CD14-positive monocyte (primary cell): ENCODE results near the gene SPATA9. TPM values are rescaled to one million over a fixed set of nuclear protein-coding genes. Genes with fewer than 3 reads are reported as not detected.

Experiments used
- DNase-seq, 3 donors: peaks; one replicate each; pipeline ENCODE4 v3.0.0-alpha.2; 2011 to 2022
- H2AFZ ChIP-seq: 2 replicates; pipeline ENCODE4 v1.6.0; 2012; ENCODE audit warnings: mild to moderate bottlenecking, low read depth, low read length, inconsistent platforms; ENCODE audit not compliant: insufficient read depth, poor library complexity, severe bottlenecking
- H3K27ac ChIP-seq, 2 donors: 1 replicate in 1 of 2; 2 replicates in 1 of 2; pipeline ENCODE4 v1.5.1; 2012 to 2013; ENCODE audit warnings: low read length in 2 of 2, control low read depth in 1 of 2, inconsistent platforms in 1 of 2, low read depth in 1 of 2, mild to moderate bottlenecking in 1 of 2
- H3K27me3 ChIP-seq, 2 donors: one replicate each; pipeline versions ENCODE4 v1.6.0 to v1.6.1; 2011 to 2013; ENCODE audit warnings: low read length in 2 of 2; ENCODE audit not compliant: control insufficient read depth in 2 of 2, insufficient read depth in 2 of 2
- H3K36me3 ChIP-seq, 2 donors: replicated peaks in 1 of 2; 1 replicate in 1 of 2; 2 replicates in 1 of 2; pipeline versions ENCODE4 v1.5.1 to v1.6.1; 2012 to 2013; ENCODE audit warnings: low read length in 2 of 2, control low read depth in 1 of 2, inconsistent platforms in 1 of 2, mild to moderate bottlenecking in 1 of 2; ENCODE audit not compliant: insufficient read depth in 2 of 2, control insufficient read depth in 1 of 2
- H3K4me1 ChIP-seq, 2 donors: 1 replicate in 1 of 2; 2 replicates in 1 of 2; pipeline versions ENCODE4 v1.5.1 to v1.6.1; 2012 to 2013; ENCODE audit warnings: low read length in 2 of 2, control low read depth in 1 of 2, inconsistent platforms in 1 of 2, mild to moderate bottlenecking in 1 of 2, moderate library complexity in 1 of 2; ENCODE audit not compliant: insufficient read depth in 2 of 2, control insufficient read depth in 1 of 2
- H3K4me2 ChIP-seq: replicated peaks from 2 replicates; pipeline ENCODE3; 2012; ENCODE audit warnings: low read length, moderate library complexity, mild to moderate bottlenecking; ENCODE audit not compliant: poor library complexity, severe bottlenecking; ENCODE audit errors: extremely low read depth
- H3K4me3 ChIP-seq, 3 experiments: fragments of 200-600 bp in 1 of 3; sonication (generic) in 1 of 3; replicated peaks in 1 of 3; 1 replicate in 2 of 3; 2 replicates in 1 of 3; pipeline ENCODE4 v1.5.1; 2011 to 2013; ENCODE audit warnings: low read length in 3 of 3, mild to moderate bottlenecking in 3 of 3, control low read depth in 2 of 3, low read depth in 2 of 3, inconsistent platforms in 1 of 3, moderate library complexity in 1 of 3
- H3K79me2 ChIP-seq: 2 replicates; pipeline ENCODE4 v1.6.0; 2012; ENCODE audit warnings: mild to moderate bottlenecking, control low read depth, inconsistent platforms, low read length, moderate library complexity; ENCODE audit not compliant: insufficient read depth
- H3K9ac ChIP-seq: 2 replicates; pipeline ENCODE4 v1.6.0; 2017; ENCODE audit warnings: low read length, mild to moderate bottlenecking; ENCODE audit not compliant: insufficient read depth, poor library complexity, severe bottlenecking
- H3K9me3 ChIP-seq, 2 donors: replicated peaks in 1 of 2; 1 replicate in 1 of 2; 2 replicates in 1 of 2; pipeline versions ENCODE4 v1.5.1 to v1.6.1; 2012 to 2013; ENCODE audit warnings: low read length in 2 of 2, control low read depth in 1 of 2; ENCODE audit not compliant: control insufficient read depth in 1 of 2, insufficient read depth in 1 of 2
- H4K20me1 ChIP-seq: 2 replicates; pipeline ENCODE4 v1.6.0; 2012; ENCODE audit warnings: mild to moderate bottlenecking, low read length, control low read depth, moderate library complexity; ENCODE audit not compliant: insufficient read depth
- H3K27ac Mint-ChIP-seq, 7 donors: one replicate each; pipeline ENCODE4 v1.8.0; 2020; ENCODE audit warnings: mild to moderate bottlenecking in 7 of 7, mixed read lengths in 7 of 7, moderate library complexity in 6 of 7, inconsistent platforms in 2 of 7
- H3K27me3 Mint-ChIP-seq, 3 donors: one replicate each; pipeline ENCODE4 v1.8.0; 2021 to 2022; ENCODE audit warnings: low read depth in 3 of 3, mild to moderate bottlenecking in 3 of 3, mixed read lengths in 3 of 3, moderate library complexity in 3 of 3, inconsistent platforms in 1 of 3
- H3K36me3 Mint-ChIP-seq, 2 donors: one replicate each; pipeline ENCODE4 v1.8.0; 2020; ENCODE audit warnings: mixed read lengths in 2 of 2, inconsistent platforms in 1 of 2, mild to moderate bottlenecking in 1 of 2
- H3K4me1 Mint-ChIP-seq: one replicate; pipeline ENCODE4 v1.8.0; 2020; ENCODE audit warnings: mild to moderate bottlenecking, mixed read lengths
- H3K4me3 Mint-ChIP-seq, 2 donors: one replicate each; pipeline ENCODE4 v1.8.0; 2020; ENCODE audit warnings: mild to moderate bottlenecking in 2 of 2, mixed read lengths in 2 of 2, moderate library complexity in 1 of 2
- H3K9me3 Mint-ChIP-seq, 7 donors: one replicate each; pipeline ENCODE4 v1.8.0; 2020 to 2022; ENCODE audit warnings: mixed read lengths in 7 of 7, mild to moderate bottlenecking in 6 of 7, moderate library complexity in 6 of 7, inconsistent platforms in 2 of 7
- WGBS: methylation state at CpG from one replicate; pipeline ENCODE4 v1.1.5; 2013; ENCODE audit warnings: missing lambda C conversion rate; ENCODE audit not compliant: insufficient coverage; 5-methylcytosine and 5-hydroxymethylcytosine counted together
- intact Hi-C, 2 donors: fragments of 100-400 bp; cut with micrococcal nuclease; formaldehyde crosslinking; loops; one replicate each; pipeline versions ENCODE4 v1.15.0 to v1.15.1; 2023
- polyA plus RNA-seq, 3 donors: library from polyadenylated mRNA; depleted of rRNA in 1 of 3; unstranded in 2 of 3; stranded (reverse) in 1 of 3; fragments of 300-500 nt in 2 of 3; fragments of >200 nt in 1 of 3; fragmentation: Illumina TruSeq in 2 of 3; gene quantifications; 1 replicate in 2 of 3; 2 replicates in 1 of 3; pipeline ENCODE4 v1.2.3, GENCODE V29; 2012 to 2021
- TF ChIP-seq, protein P1 (sequence below): fragments of 200-600 bp; IDR thresholded peaks from one replicate; pipeline ENCODE4 v1.8.0; 2022; ENCODE audit warnings: antibody characterized with exemption, mild to moderate bottlenecking

SPATA9 gene
- polyA plus RNA-seq, 3 donors = not detected

DNA sequence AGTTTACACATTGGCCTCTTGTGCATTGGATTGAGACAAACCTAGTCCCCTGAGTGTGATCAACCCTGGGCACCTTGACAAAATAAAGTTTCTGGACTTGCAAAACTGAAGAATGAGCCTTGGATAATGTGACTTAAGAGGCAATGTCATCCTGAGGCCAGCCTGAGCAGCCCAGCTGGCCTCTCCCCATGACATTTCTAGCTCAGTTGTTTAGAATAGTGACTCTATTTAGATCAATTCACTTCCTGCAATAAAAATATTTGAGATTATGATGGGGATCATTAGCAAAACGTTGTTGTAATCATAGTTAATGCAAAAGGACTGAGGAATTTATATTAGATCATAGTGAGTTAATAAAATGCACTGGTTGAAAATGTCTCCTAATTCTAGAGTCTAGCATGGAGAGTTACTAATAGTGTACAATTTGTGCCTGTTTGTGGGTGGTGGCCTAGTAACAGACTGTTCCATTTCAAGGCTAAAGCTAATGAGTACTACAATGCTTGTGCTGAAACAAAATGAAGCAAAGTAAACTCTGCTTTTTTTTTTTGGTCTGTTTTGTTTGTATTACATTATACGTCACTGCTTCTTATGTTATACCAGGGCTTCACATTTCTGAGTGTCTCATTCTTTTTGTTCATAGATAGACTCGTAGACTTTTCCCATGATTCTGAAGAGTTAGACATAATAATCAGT lies 37.4 kb upstream of the SPATA9 start:
- Histone ChIP-seq H4K20me1 (no peaks in the 10 kb centered on the region), H3K9ac (no peak overlapping the region), H3K9me3 (no peaks in the 10 kb centered on the region), H3K79me2 (no peaks in the 10 kb centered on the region), H3K27me3 (no peaks in the 10 kb centered on the region), H3K27ac (no peak overlapping the region), H3K4me2 (no peak overlapping the region), H3K4me3 (no peak overlapping the region), H3K4me1 (peaks cover 8 to 12% of the 10 kb centered on the region in 2 donors), H2AFZ (no peak overlapping the region), H3K36me3 (no peaks in the 10 kb centered on the region)
- intact Hi-C loops = no loop called here
- H3K4me3 Mint-ChIP-seq = no peak overlapping the region
- H3K4me1 Mint-ChIP-seq = peaks cover 12% of the 10 kb centered on the region
- WGBS = 80% methylated on average over 1 of the region's 3 CpGs
- H3K36me3 Mint-ChIP-seq = peaks cover 0 to 1% of the 10 kb centered on the region in 2 donors
- peaks cover 0 to 2% (median 0%) of the 10 kb centered on the region in 3 donors for H3K27me3 Mint-ChIP-seq
- no peak overlapping the region for H3K27ac Mint-ChIP-seq
- no peak for DNase-seq
- TF ChIP-seq, protein P1, sequence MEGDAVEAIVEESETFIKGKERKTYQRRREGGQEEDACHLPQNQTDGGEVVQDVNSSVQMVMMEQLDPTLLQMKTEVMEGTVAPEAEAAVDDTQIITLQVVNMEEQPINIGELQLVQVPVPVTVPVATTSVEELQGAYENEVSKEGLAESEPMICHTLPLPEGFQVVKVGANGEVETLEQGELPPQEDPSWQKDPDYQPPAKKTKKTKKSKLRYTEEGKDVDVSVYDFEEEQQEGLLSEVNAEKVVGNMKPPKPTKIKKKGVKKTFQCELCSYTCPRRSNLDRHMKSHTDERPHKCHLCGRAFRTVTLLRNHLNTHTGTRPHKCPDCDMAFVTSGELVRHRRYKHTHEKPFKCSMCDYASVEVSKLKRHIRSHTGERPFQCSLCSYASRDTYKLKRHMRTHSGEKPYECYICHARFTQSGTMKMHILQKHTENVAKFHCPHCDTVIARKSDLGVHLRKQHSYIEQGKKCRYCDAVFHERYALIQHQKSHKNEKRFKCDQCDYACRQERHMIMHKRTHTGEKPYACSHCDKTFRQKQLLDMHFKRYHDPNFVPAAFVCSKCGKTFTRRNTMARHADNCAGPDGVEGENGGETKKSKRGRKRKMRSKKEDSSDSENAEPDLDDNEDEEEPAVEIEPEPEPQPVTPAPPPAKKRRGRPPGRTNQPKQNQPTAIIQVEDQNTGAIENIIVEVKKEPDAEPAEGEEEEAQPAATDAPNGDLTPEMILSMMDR = no peak
- no peaks in the 10 kb centered on the region for H3K9me3 Mint-ChIP-seq

DNA sequence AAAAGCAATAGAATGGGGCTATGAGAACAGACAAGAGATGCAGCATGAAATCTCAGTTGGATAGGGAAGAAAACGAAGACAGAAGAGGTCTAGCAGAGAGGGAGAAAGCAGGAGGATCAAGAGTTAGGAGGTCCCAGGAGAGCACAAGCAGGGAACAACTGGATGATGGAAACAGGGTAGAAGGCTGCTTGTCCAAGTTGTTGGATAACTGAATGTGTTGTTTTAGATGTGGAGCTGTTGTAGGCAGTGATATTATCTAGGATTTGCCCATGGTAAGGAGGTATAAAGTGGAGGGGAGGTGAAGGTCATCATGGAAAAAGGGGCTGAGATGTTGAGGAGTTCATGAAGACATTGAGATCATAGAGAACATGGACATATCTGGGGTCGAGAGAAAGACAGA lies 35.9 kb upstream of the SPATA9 start:
- Histone ChIP-seq H3K9ac (no peak overlapping the region), H3K27me3 (no peaks in the 10 kb centered on the region), H3K4me3 (no peak overlapping the region), H3K4me2 (no peak overlapping the region), H3K9me3 (no peaks in the 10 kb centered on the region), H2AFZ (no peak overlapping the region), H3K36me3 (no peaks in the 10 kb centered on the region), H4K20me1 (no peaks in the 10 kb centered on the region), H3K4me1 (peaks cover 14 to 19% of the 10 kb centered on the region in 2 donors), H3K79me2 (no peaks in the 10 kb centered on the region), H3K27ac (no peak overlapping the region)
- Mint-ChIP-seq H3K4me1 (peaks cover 17% of the 10 kb centered on the region), H3K27me3 (peaks cover 0 to 2% (median 0%) of the 10 kb centered on the region in 3 donors), H3K27ac (no peak overlapping the region), H3K9me3 (no peaks in the 10 kb centered on the region), H3K4me3 (no peak overlapping the region), H3K36me3 (peaks cover 0 to 1% of the 10 kb centered on the region in 2 donors)
- TF ChIP-seq, protein P1 = no peak
- 76% methylated on average over 2 of the region's 2 CpGs for WGBS
- intact Hi-C loops = no loop called here
- DNase-seq = no peak
